Chondrocyte (in vitro differentiated cells): ENCODE results near the gene ZC3H6. TPM values are rescaled to one million over a fixed set of nuclear protein-coding genes. Genes with fewer than 3 reads are reported as not detected.

ENCODE experiments used
- DNase-seq: peaks from one replicate; pipeline ENCODE4 v3.0.0; 2021; ENCODE audit warnings: mixed read lengths, low spot score
- H3K27ac Mint-ChIP-seq: one replicate; pipeline ENCODE4 v1.8.0; 2021; ENCODE audit warnings: mild to moderate bottlenecking, moderate library complexity, mixed read lengths; ENCODE audit not compliant: unreplicated experiment
- H3K27me3 Mint-ChIP-seq: 2 replicates; pipeline ENCODE4 v1.8.0; 2021; ENCODE audit warnings: low read depth, mixed read lengths
- H3K36me3 Mint-ChIP-seq: 2 replicates; pipeline ENCODE4 v1.8.0; 2021; ENCODE audit warnings: low read depth, mixed read lengths
- H3K4me1 Mint-ChIP-seq: 2 replicates; pipeline ENCODE4 v1.8.0; 2021; ENCODE audit warnings: low read depth, mild to moderate bottlenecking, mixed read lengths
- H3K4me3 Mint-ChIP-seq: one replicate; pipeline ENCODE4 v1.8.0; 2021; ENCODE audit warnings: mild to moderate bottlenecking, moderate library complexity, mixed read lengths; ENCODE audit not compliant: unreplicated experiment
- H3K9me3 Mint-ChIP-seq: 2 replicates; pipeline ENCODE4 v1.8.0; 2021; ENCODE audit warnings: low read depth, mixed read lengths
- total RNA-seq: library from RNA; stranded (reverse); gene quantifications from 3 replicates; pipeline ENCODE4 v1.2.1, GENCODE V29; 2021
- TF ChIP-seq, protein P1 (sequence below): fragments of 200-600 bp; sonication (generic); IDR thresholded peaks from 2 replicates; pipeline ENCODE4 v1.5.0; 2021; ENCODE audit warnings: antibody characterized with exemption, mild to moderate bottlenecking, moderate library complexity

Gene ZC3H6
- total RNA-seq, 1 donor from 2014 or later, result 8.6 TPM

DNA sequence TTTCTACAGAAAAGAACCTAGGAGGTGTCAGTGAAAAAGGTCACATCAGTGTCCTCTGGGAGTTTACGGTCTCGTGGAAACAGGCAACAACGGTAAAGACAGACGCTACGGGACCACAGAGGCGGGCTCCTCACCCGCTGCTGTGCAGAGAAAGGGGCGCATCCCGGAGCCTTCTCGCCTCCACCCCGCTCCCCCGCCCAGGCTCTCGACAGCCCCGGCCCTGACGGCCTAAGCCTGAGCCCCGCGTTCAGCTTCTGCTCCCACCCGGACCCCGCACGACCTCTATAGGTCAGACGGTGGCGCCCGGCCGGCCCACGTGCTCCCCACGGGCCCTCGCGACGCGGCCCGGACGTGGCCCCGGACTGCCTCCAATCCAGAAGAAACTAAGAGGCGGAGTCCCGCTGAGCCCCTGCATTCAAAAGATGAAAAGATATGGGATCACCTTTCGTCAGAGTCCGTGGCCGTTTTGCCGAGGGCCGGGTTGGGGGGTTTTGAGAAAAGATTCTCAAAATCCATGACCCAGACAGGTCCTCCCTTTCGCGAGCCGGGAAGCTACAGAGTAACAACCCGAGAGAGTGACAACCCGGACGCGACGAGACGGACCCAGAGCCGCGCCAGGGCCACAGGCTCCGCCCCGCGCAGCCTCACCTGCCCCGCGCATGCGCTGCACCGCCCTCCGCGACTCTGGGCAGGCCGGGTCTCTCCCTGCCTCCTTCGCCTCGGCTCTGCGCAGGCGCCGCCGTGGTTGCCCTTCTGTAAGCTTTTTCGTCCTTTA, 20.7 kb upstream of the ZC3H6 start, which contains the start of gene ZC3H8:
Gene ZC3H8 (minus strand): TSS at position 577 of the 775 bp plus-strand sequence. CDS start 61 bp downstream, at position 516.
- TF ChIP-seq, protein P1, sequence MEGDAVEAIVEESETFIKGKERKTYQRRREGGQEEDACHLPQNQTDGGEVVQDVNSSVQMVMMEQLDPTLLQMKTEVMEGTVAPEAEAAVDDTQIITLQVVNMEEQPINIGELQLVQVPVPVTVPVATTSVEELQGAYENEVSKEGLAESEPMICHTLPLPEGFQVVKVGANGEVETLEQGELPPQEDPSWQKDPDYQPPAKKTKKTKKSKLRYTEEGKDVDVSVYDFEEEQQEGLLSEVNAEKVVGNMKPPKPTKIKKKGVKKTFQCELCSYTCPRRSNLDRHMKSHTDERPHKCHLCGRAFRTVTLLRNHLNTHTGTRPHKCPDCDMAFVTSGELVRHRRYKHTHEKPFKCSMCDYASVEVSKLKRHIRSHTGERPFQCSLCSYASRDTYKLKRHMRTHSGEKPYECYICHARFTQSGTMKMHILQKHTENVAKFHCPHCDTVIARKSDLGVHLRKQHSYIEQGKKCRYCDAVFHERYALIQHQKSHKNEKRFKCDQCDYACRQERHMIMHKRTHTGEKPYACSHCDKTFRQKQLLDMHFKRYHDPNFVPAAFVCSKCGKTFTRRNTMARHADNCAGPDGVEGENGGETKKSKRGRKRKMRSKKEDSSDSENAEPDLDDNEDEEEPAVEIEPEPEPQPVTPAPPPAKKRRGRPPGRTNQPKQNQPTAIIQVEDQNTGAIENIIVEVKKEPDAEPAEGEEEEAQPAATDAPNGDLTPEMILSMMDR, result peak; percentile 38
- Mint-ChIP-seq H3K4me3 (peak within 1 kb of the TSS; percentile 82), H3K27ac (peak within 1 kb of the TSS; percentile 88), H3K4me1 (peaks cover 12% of the 10 kb centered on the region), H3K36me3 (no peaks in the 10 kb centered on the region), H3K9me3 (no peaks in the 10 kb centered on the region), H3K27me3 (no peaks in the 10 kb centered on the region)
- peak; percentile 95 for DNase-seq

DNA sequence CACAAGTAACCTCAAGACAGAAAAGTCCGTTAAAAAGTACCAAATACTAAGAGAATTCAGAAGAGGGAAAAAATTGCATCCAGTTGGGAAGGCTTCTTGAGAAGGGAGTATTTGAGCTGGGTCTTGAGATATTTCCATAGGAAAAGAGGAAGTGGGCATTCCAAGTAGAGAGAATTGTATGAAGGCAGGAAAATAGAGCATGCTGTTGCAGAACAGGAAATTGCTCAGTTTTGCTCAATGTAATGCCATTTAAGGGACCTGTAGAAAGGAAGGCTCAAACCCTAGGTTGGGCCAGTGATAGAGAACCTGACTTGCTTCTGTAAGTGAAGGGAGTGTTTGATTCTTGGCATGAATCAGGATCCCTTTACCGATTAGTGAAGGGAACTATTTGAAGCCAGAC, 19.5 kb upstream of the ZC3H6 start:
- peaks cover 12% of the 10 kb centered on the region for H3K4me1 Mint-ChIP-seq
- H3K9me3 Mint-ChIP-seq, result no peaks in the 10 kb centered on the region
- H3K36me3 Mint-ChIP-seq, result no peaks in the 10 kb centered on the region
- TF ChIP-seq, protein P1, result no peak
- DNase-seq, result no peak
- H3K27ac Mint-ChIP-seq, result no peak overlapping the region
- peak overlapping the region; percentile 82 for H3K4me3 Mint-ChIP-seq
- no peaks in the 10 kb centered on the region for H3K27me3 Mint-ChIP-seq

DNA sequence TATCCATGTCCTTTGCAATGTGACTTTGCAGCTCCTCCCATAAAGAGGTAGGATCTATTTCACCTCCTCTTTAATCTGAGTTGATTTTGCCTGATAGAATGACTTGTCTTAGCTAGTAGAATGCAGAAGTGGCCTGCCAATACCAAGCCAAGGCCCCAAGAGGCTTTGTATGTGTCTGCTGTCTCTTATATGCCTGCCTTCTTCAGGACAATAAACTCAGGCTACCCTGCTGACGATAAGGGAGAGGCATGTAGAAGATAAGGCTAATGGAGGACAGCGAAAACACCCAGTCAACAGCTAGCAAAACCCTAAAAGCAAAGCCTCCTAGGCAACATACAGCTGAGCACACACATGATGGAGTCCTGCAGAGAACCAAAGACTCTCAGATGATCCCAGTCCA, 18.7 kb upstream of the ZC3H6 start:
- Mint-ChIP-seq H3K4me1 (peaks cover 12% of the 10 kb centered on the region), H3K9me3 (no peaks in the 10 kb centered on the region), H3K27ac (no peak overlapping the region), H3K4me3 (no peak overlapping the region), H3K36me3 (no peaks in the 10 kb centered on the region), H3K27me3 (no peaks in the 10 kb centered on the region)
- no peak for DNase-seq
- TF ChIP-seq, protein P1, result no peak

DNA sequence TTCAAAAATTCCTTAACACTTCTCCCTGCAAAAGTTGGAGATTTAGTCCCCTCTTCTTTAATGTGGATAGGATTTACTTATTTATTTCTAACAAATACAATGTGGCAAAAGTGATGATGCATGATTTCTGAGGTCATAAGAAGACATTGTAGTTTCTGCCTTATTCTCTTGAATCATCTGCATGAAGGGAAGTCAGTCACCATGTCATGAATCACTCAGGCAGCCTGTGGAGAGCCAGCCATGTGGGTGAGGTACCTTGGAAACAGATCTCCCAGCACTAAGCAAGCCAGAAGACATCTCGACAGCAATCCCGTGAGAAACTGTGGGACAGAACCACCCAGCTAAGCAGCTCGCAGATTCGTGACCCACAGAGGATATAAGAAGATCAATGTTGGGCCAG, 17.8 kb upstream of the ZC3H6 start:
- no peak for DNase-seq
- TF ChIP-seq, protein P1, result no peak
- Mint-ChIP-seq H3K27ac (no peak overlapping the region), H3K4me3 (no peak overlapping the region), H3K27me3 (no peaks in the 10 kb centered on the region), H3K4me1 (peaks cover 12% of the 10 kb centered on the region), H3K9me3 (peaks cover 1% of the 10 kb centered on the region), H3K36me3 (no peaks in the 10 kb centered on the region)

DNA sequence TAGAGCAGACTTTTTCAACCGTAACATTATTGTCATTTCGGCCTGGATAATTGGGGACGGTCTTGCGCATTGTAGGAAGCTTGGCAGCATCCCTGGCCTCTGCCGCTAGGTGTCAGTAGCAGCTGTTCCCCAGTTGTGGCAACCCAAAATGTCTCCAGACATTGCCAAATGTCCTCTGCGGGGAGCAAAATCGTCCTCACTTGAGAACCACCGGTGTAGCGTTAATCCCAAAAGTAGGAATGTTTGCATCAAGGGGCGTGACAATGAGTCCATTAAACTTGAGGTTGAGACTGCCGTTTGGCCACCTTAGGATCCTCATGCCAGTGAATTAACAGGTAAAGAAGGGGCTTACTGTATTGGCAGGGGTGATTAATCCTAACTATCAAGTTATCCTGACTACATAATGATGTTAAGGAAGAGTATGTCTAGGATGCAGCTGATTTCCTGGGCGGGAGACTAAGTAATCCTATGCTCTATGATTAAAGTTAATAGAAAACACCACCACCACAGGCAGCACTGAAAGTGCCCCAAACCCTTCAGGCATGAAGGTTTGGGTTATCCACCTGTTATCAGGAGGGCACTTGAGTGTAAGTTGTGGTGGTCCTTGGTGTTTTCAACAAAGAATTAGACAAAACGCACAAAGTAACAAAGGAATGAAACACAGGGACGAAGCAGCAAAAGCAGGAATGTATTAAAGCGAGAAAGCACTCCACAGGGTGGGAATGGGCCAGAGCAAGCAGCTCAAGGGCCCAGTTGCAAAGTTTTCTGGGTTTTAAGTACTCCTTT, 15.7 kb upstream of the ZC3H6 start:
- Mint-ChIP-seq H3K4me1 (peaks cover 5% of the 10 kb centered on the region), H3K4me3 (peak overlapping the region; percentile 53), H3K36me3 (no peaks in the 10 kb centered on the region), H3K9me3 (peaks cover 5% of the 10 kb centered on the region), H3K27me3 (no peaks in the 10 kb centered on the region), H3K27ac (no peak overlapping the region)
- TF ChIP-seq, protein P1, result peak; percentile 97
- DNase-seq, result no peak
